GM19193 (cell line): ENCODE results near the gene HERC4.

Experiments
- POLR2A ChIP-seq: IDR thresholded peaks from 4 replicates; pipeline ENCODE4 v1.6.1; 2011; ENCODE audit not compliant: insufficient read depth, insufficient read length; ENCODE audit errors: extremely low read depth

The HERC4 gene

DNA sequence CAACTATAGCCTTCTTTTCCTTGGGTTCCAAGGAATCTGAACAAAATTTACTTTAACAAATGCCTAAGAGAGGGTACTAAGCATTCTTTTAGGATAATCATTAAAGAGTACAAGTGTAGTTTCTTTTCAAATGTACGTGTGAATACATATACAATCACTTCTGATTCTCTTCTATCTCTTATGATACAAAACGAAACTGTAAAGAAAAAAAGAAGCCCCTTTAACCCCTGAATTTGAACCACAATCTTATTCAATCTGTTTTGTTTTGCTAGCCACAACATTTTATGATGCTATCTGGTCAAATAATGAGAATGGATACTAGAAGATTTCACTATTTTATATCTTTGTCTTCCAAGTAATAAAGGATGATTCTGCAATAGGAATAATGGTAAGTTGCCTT is 141.9 kb downstream of the HERC4 start:
- no peak for TF ChIP-seq POLR2A

DNA sequence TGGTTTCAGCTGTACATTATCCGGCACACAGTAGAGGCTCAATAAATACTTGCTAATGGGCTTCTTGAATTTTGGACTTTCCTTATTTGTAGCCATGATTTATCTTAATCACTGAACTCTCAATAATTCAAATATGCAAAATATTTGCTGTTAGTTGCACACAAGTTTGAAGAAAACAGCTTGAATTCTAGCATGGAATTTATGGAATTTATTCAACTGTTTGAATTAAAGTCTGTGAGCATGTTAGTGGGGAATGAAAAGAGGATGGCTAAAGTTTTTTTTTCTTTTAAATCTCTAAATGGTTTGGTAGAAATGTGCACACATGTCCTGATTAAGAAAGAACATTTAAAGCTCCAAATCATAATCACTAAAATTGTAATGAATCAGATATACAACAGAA is 148.1 kb downstream of the HERC4 start:
- TF ChIP-seq POLR2A = no peak

DNA sequence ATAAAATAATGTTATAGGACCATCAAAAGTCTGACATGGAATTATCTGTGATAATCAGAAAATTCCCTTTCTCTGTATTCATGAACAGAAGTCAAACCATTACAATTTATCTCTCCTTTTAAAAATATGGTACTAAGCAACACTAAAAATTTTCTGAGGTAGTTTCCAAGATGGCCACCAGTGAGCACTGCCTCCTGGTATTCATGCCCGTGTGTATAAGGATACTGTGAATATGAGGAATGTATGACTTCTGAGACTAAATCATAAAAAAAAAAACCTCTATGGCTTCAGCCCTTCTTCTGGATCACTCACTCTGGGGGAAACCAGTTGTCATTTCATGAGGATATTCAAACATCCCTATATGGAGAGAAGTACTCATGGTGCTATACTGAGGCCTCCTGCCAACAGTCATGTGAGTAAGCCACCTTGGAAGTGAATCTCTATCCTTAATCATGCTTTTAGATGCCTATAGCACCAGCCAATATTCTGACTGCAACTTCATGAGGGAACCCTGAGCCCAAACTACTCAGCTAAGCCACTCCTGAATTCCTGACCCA is 149.6 kb downstream of the HERC4 start:
- TF ChIP-seq POLR2A = no peak

DNA sequence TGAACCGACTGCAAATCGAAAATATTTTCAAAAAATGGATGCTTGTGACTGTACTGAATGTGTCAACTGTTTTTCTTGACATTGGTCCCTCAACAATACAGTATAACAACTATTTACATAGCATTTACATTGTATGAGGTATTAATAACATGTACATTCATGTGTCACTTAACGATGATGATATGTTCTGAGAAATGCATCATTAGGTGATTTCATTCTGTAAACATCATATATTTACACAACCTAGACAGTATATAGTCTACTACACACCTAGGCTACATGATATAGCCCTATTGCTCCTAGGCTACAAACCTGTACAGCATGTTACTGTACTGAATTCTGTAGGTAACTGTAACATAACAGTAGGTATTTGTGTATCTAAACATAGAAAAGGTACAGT is 150.9 kb downstream of the HERC4 start:
- no peak for TF ChIP-seq POLR2A

- TF ChIP-seq POLR2A = no peak
Observed at GRCh38 chr10:67923551-67923950, 151.5 kb downstream of the HERC4 start.

DNA sequence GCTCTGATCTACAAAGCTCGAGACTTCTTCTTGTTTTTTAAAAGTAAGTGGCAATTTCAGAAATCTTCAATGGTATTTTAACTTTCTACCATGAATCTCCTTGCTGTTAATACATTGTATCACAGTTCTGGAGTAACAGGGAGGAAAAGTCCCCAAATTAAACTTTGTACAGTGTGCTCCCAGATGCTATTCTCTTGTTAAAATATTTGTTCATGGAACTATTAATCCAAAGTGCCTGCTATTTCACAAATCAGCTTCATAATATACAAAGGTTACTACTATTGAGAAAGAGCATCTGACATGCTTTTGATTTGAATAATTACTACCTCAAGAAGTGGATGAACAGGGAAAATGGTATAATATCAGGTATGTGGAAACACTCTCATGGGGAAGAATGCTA is 154.0 kb downstream of the HERC4 start:
- TF ChIP-seq POLR2A = no peak

- TF ChIP-seq POLR2A = no peak
Observed at GRCh38 chr10:67917679-67918078, 157.4 kb downstream of the HERC4 start.

DNA sequence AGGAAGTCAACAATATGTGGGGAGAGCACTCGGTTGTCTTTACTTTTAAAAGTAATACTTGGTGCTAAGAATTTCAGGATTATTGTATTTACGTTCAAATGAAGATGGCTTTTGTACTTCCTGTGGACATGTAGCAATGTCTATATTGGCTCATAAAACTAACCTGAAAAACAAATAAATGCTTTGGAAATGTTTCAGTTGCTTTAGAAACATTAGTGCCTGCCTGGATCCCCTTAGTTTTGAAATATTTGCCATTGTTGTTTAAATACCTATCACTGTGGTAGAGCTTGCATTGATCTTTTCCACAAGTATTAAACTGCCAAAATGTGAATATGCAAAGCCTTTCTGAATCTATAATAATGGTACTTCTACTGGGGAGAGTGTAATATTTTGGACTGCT is 157.9 kb downstream of the HERC4 start:
- no peak for TF ChIP-seq POLR2A

GRCh38 chr10:67914777-67915340 is 160.2 kb downstream of the HERC4 start:
- no peak for TF ChIP-seq POLR2A

DNA sequence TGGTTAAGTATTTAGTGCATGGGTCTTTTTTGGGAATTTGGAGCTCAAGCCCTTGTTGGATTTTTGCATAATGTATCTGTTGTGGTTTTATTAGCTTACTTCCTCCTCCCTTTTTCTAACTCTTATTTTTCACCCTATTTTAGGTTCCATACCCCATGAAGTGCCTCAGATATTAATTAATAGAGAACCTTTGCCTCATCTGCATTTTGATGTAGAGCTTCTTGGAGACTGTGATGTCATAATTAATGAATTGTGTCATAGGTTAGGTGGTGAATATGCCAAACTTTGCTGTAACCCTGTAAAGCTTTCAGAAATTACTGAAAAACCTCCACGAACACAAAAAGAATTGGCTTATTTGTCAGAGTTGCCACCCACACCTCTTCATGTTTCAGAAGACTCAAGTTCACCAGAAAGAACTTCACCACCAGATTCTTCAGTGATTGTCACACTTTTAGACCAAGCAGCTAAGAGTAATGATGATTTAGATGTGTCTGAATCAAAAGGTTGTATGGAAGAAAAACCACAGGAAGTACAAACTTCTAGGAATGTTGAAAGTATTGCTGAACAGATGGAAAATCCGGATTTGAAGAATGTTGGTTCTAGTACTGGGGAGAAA is 162.6 kb downstream of the HERC4 start:
- no peak for TF ChIP-seq POLR2A

GRCh38 chr10:67903581-67903980 is 171.5 kb downstream of the HERC4 start:
- no peak for TF ChIP-seq POLR2A

- no peak for TF ChIP-seq POLR2A
Observed at GRCh38 chr10:67893637-67894036, 181.4 kb downstream of the HERC4 start.

- TF ChIP-seq POLR2A = no peak
Observed at GRCh38 chr10:67884842-67885670, 190.0 kb downstream of the HERC4 start.

DNA sequence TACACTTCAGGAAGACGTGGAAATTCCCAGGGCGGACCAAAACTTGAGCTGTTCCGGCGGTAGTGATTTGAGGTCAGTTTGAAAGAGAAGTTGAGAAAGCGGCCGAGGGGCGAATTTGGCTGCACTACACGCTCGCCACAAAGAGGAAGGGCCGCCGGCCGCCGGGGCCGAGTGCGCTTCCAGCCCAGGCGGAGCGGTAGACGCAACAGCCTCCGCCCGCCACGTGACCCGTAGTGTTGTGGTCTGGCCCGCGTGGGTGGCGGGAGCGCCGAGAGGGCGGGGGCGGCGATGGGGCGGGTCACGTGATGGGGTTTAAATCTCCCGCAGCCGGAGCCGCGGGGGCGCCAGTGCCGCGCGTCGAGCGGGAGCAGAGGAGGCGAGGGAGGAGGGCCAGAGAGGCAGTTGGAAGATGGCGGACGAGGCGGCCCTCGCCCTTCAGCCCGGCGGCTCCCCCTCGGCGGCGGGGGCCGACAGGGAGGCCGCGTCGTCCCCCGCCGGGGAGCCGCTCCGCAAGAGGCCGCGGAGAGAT is 190.7 kb downstream of the HERC4 start, which contains the start of gene SIRT1:
TSS of gene SIRT1 (plus strand) at position 344 of the 529 bp plus-strand sequence. CDS start at position 410, 66 bp downstream.
- peak; percentile 95 for TF ChIP-seq POLR2A

DNA sequence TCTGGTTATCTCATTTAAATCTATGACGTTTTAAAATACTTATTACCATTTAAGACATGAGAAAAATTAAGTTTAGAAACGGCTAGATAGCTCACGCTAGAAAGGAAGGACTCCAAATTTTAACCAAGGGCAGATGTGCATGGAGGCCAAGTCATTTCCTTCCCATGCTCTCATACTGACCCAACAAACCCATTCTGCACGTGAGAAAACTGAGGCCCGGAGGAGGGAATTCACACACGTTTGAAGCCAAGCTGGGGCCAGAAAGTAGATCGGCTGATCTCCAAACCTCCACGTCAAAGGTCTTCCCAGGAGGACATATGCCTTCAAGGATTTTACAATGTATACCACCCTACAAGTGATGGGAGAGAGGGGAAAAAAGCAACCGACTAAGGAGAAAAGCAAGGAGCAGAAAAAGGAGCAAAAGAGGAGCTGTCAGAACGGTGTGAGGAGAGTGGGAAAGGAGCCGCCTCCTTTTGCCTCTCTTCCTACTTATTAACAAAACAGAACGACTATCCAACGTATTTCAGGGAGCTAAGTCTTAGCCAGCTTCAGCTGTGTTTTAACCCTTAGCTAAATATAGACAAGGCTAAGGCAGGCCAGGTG is 191.3 kb downstream of the HERC4 start:
- no peak for TF ChIP-seq POLR2A
